HG03097 (cell line): ENCODE measurements around the gene B3GALT4.
"Not testable (repeated sequence)": the region's sequence is repeated elsewhere in the genome, so short reads cannot be mapped to it uniquely, and the experiment has no call there.

Experiments
- ATAC-seq: cut with Tn5 transposase; IDR thresholded peaks from one replicate; pipeline ENCODE4 v1.9.1; 2021; ENCODE audit not compliant: unreplicated experiment, low FRiP score

B3GALT4 gene, protein sequence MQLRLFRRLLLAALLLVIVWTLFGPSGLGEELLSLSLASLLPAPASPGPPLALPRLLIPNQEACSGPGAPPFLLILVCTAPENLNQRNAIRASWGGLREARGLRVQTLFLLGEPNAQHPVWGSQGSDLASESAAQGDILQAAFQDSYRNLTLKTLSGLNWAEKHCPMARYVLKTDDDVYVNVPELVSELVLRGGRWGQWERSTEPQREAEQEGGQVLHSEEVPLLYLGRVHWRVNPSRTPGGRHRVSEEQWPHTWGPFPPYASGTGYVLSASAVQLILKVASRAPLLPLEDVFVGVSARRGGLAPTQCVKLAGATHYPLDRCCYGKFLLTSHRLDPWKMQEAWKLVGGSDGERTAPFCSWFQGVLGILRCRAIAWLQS

GRCh38 chr6:33276864-33277662 lies at the start of gene B3GALT4:
Gene B3GALT4, plus strand, starts transcription at chr6:33277123. Its CDS starts 297 bp downstream, at chr6:33277420.
- peak; percentile 39 for ATAC-seq

DNA sequence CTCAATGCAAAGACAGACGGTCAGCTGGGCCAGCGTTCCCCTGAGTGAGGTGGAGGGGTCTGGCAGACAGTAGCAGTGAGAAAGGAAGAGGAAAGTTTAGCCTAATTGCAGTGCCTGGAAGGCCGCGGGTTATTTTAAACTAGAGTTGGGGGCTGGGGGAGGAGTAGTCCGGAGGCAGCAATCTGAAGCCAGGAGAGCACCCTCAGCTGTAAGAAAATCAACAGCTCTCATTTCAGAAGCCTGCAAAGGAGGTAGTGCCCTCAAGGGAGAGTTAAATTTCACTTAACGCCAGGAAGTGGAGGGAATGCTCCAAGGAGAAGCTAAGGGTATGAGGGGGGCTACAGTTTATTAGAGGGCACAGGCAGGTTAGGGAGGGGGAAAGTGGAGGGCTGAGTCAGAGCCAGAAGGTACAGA lies 41.7 kb upstream of the B3GALT4 start:
- no peak for ATAC-seq

DNA sequence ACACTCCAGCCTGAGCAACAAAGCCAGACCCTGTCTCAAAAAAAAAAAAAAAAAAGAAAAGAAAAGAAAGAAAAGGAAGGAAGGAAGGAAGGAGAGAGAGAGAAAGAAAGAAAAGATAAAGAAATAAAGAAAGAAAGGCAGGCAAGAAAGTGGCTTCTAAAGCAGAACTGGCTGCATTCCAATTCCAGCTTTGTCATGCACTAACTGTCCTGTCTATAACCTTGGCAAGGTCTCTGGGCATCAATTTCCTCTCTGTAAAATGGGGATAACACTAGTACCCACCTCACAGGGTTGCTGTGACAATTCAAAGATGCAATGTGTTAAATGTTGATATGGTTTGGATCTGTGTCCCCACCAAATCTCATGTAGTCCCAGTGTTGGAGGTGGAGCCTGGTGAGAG lies 40.6 kb upstream of the B3GALT4 start:
- ATAC-seq = no peak

DNA sequence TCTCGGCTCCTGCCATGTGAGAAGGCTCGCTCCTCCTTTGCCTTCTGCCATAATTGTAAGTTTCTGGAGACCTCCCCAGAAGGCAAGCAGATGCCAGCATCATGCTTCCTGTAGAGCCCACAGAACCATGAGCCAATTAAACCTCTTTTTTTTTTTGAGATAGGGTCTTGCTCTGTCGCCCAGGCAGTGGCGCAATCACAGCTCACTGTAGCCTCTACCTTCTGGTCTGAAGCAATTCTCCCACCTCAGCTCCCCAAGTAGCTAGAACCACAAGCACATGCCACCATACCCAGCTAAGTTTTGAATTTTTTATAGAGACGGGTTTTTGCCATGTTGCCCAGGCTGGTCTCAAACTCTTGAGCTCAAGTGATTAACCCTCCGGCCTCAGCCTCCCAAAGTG lies 40.1 kb upstream of the B3GALT4 start:
- ATAC-seq = no peak

DNA sequence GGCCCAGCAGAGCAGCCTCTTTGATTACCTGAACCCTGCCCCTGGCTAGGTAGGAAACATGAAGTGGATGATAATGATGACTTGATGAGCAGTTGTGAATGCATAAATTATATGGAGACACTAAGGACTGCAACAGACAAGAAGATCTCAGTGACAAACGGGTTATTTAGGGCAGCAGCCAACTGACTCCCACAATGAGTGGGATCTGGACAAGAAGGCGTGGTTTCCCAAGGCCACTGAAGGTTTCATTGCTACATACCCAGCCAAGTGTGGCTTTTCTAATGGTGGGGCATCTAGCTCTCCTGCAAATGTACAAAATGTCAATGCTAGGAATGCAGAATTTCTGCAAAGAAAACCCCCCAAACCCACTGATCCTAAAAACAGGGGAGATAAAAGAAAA lies 39.2 kb upstream of the B3GALT4 start:
- ATAC-seq = no peak

GRCh38 chr6:33241968-33242367 lies 35.0 kb upstream of the B3GALT4 start:
- no peak for ATAC-seq

GRCh38 chr6:33243476-33243875 lies 33.4 kb upstream of the B3GALT4 start:
- ATAC-seq = no peak

- ATAC-seq = peak; percentile 45
Measured at GRCh38 chr6:33247977-33248642, 28.8 kb upstream of the B3GALT4 start.

- ATAC-seq = no peak
Measured at GRCh38 chr6:33248643-33248931, 28.3 kb upstream of the B3GALT4 start.

DNA sequence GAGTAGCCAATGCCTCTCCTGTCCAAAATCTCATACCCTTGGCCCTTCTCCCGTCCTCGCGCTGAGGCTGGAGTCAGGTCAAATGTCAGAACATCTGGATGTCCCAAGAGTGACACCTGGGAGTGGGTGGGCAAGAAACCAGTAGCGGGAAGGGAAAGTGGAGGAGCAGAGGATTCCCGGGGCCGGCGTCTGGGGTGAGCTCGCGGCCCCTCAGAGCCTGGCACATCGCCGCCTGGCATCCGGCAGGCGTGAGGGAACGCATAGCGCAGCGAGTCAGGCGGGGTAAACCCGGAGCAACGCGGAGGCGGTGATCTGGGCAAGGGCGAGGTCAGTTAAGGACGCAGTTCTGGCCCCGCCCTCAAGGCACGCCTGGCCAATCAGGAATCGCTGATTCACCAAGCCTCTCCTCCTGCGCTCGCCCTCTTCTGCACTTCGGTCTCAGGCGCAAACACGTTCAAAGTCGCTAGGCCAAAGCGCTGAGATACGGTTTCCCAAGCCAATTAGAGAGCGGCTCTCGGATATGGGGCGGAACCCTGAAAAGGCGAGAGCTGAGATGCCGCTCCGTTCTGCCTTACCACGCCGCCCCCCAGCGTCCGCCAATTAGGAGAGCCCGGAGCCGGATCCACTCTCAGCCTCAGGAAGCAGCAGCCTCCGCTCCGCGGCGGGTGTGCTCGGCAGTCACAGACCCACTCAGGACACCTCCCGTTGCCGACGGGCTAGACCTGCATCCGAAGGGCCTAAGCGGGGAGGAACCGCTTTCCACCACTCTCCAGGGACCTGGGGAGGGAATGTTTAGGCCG lies 27.8 kb upstream of the B3GALT4 start:
- peak; percentile 91 for ATAC-seq

GRCh38 chr6:33249732-33250630 lies 26.9 kb upstream of the B3GALT4 start:
- no peak for ATAC-seq

DNA sequence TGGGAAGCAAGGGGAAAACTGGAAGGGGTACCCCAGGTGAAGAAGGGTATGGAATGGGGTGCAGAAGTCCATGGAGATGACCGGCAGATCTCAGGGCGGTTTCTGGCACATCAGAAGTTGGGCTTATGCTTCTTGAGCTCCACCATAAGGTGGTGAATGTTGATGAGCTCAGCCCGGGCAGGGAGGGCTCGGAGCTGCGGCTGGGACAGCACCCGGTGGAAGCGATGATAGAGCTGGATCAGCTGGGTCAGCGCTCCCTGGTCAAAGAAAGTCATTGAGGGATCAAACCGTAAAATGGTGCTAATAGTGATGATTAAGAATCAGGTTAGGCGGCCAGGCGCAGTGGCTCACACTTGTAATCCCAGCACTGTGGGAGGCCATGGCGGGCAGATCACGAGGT lies 26.2 kb upstream of the B3GALT4 start:
- ATAC-seq = no peak

DNA sequence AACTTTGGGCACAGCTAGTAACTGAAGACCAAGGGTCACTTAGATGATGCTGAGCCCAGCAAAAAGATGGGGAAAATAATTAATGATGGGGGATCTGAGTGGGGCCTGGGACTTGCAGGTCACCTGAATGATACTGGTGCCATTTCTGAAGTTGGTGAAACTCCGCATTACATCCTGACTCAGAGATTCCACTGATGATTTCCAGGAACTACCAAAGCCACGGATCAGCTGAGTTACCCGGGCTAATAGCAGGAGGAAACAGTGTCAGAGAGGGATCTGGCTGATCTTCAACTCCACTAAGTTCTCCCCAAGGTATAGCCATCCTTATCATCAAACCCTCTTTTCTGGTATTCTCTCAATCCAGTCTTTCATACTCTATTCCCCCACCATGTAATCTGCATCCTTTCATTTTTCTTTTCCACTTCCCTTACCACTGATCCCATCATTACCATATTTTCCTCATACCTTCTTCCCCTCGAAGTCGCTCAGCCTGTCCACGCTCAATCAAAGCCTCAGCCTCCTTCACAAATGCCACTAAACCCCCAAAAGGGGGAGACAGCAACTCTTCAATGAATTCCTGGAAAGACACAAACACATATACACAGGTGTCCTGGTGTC lies 25.4 kb upstream of the B3GALT4 start:
- ATAC-seq = no peak

- ATAC-seq = no peak
Measured at GRCh38 chr6:33252759-33253158, 24.2 kb upstream of the B3GALT4 start.

GRCh38 chr6:33254591-33254990 lies 22.3 kb upstream of the B3GALT4 start:
- ATAC-seq = no peak

GRCh38 chr6:33259032-33259431 lies 17.9 kb upstream of the B3GALT4 start:
- no peak for ATAC-seq

DNA sequence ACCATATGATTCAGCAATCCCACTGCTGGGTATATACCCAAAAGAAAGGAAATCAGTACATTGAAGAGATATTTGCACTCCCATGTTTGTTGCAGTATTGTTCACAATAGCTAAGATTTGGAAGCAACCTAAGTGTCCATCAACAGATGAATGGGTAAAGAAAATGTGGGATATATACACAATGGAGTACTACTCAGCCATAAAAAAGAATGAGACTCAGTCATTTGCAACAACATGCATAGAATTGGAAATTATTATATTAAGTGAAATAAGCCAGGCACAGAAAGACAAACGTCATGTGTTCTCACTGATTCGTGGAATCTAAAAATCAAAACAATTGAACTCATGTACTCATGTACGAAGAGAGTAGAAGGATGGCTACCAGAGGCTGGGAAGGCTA lies 14.4 kb upstream of the B3GALT4 start:
- ATAC-seq = not testable (repeated sequence)

GRCh38 chr6:33264015-33264414 lies 12.9 kb upstream of the B3GALT4 start:
- ATAC-seq = no peak

DNA sequence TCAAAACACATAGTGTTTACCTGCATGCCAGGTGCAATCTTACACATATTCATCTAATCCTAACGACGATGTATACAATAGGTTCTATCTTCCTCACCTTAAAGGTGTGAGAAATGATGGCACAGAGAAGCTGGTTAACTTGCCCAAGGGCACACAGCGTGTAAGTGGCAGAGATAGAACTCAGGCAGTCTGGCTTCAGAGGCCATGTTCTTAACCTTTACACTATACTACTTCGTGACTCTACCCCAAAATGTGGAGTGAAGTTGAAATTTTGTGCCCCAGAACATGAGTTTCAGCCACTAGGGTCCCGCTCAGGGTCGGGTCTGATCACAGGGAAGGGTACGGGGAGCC lies 5.8 kb upstream of the B3GALT4 start:
- ATAC-seq = peak; percentile 3
